Neural cell (in vitro differentiated cells): Measurements from ENCODE around the gene COP1.

Experiments used
- EZH2 ChIP-seq: fragments of 200-600, 300-800 bp; shearing (Covaris generic), sonication (generic); IDR thresholded peaks from 2 replicates; pipeline ENCODE4 v1.6.1; 2014; ENCODE audit warnings: antibody characterized with exemption, low read length, borderline replicate concordance, mild to moderate bottlenecking; ENCODE audit not compliant: insufficient read depth, poor library complexity, severe bottlenecking
- REST ChIP-seq: IDR thresholded peaks from 2 replicates; pipeline ENCODE4 v1.6.1; 2012; ENCODE audit warnings: borderline replicate concordance
- TAF1 ChIP-seq: IDR thresholded peaks from 2 replicates; pipeline ENCODE4 v1.6.1; 2012; ENCODE audit warnings: low read depth
- TF ChIP-seq, protein P1 (sequence below): fragments of 450-650 bp; IDR thresholded peaks from 2 replicates; pipeline ENCODE4 v1.5.1; 2014; ENCODE audit warnings: antibody characterized with exemption, mild to moderate bottlenecking, moderate library complexity; ENCODE audit not compliant: poor library complexity, severe bottlenecking

- TF ChIP-seq TAF1 (no peak), EZH2 (no peak), REST (no peak)
- TF ChIP-seq, protein P1, sequence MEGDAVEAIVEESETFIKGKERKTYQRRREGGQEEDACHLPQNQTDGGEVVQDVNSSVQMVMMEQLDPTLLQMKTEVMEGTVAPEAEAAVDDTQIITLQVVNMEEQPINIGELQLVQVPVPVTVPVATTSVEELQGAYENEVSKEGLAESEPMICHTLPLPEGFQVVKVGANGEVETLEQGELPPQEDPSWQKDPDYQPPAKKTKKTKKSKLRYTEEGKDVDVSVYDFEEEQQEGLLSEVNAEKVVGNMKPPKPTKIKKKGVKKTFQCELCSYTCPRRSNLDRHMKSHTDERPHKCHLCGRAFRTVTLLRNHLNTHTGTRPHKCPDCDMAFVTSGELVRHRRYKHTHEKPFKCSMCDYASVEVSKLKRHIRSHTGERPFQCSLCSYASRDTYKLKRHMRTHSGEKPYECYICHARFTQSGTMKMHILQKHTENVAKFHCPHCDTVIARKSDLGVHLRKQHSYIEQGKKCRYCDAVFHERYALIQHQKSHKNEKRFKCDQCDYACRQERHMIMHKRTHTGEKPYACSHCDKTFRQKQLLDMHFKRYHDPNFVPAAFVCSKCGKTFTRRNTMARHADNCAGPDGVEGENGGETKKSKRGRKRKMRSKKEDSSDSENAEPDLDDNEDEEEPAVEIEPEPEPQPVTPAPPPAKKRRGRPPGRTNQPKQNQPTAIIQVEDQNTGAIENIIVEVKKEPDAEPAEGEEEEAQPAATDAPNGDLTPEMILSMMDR, result no peak
These were observed 279.1 kb downstream of the COP1 start for GRCh38 chr1:175927944-175928343.
